D721Med (cell line): ENCODE data around the gene PLD1.

ENCODE experiments used
- DNase-seq: peaks from one replicate; pipeline ENCODE4 v3.0.0; 2011; ENCODE audit warnings: low spot score; ENCODE audit not compliant: insufficient read length
- FAIRE-seq: peaks from 2 replicates; lab custom pipeline; 2011; peaks lifted over from hg19 to GRCh38; lab: Jason Lieb, UNC
- CTCF ChIP-seq: IDR thresholded peaks from 2 replicates; pipeline ENCODE4 v1.5.1; 2012; ENCODE audit warnings: mild to moderate bottlenecking, control low read depth; ENCODE audit not compliant: insufficient read depth; ENCODE audit errors: missing control alignments

The PLD1 gene

DNA sequence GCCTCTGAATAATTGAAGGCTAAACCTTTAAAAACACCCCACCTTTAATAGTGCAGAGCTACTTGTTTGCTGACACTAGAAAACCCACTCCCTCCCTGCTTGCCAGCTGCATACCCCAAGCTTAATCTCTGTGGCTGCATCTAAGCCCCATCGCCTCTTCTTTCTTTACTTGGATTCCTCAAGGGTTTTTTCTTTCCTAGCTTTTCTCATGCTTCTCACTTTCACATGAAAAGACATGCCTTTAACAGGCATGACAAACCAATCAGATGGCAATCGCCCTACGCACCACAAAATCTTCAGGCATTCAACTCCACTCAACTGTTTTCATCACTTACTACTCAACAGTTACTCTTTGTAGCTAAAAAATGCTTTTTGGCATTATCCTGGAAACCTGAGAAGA is 77.5 kb downstream of the PLD1 start:
- DNase-seq (no peak), FAIRE-seq (no peak)
- TF ChIP-seq CTCF = no peak

DNA sequence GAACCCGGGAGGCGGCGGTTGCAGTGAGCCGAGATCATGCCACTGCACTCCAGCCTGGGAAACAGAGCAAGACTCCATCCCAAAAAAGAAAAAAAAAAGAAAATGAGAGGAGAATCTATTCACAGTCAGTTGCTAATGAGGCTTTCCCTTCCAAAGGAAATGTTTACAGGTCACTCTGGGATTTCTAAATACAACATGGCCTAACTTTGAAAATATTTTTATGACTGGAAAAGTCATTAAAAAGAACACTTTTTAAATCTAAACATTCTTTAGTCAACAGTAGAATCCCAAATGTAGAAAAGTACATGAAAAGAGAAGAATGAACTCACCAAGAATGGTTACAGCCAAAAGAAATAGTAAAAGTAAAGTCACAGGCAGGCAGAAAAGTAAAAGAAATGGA is 78.6 kb downstream of the PLD1 start:
- TF ChIP-seq CTCF = no peak
- FAIRE-seq (no peak), DNase-seq (no peak)

GRCh38 chr3:171729452-171730334 is 80.6 kb downstream of the PLD1 start:
- TF ChIP-seq CTCF = no peak
- FAIRE-seq = no peak
- no peak for DNase-seq

DNA sequence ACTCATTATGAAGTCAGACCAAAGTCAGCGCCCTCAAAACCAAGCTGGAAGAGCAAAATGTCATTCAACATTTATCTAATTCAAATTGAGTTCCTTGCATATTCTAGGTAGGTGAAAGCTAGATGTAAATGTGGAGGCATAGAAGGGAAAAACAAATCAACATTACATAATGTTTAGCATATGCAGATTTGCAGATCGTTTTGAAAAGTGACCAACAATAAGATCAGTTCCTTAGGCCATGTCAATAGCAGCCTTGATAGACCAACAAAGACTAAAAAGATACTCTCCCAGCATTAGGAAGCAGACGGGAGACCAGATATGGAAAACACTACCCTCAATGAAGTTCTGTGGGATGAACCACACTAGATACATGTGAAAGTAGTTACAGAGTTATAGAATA is 83.0 kb downstream of the PLD1 start:
- FAIRE-seq (no peak), DNase-seq (no peak)
- TF ChIP-seq CTCF = no peak

GRCh38 chr3:171718493-171719185 is 91.6 kb downstream of the PLD1 start:
- no peak for DNase-seq
- no peak for FAIRE-seq
- no peak for TF ChIP-seq CTCF

GRCh38 chr3:171715155-171715554 is 95.1 kb downstream of the PLD1 start:
- DNase-seq (no peak), FAIRE-seq (no peak)
- TF ChIP-seq CTCF = no peak
